ENCODE data around the gene RPLP2.

- TF ChIP-seq CTCF (IDR thresholded peaks at IDR 0.05) (no peak), TCF7L2 (IDR thresholded peaks at IDR 0.05; ENCODE audit: low read depth, low read length) (no peak), REST (IDR thresholded peaks at IDR 0.05; ENCODE audit: insufficient read depth in 1 of 2, low read depth in 2 of 2, low read length in 1 of 2) (no peak)
Measured at GRCh38 chr11:849951-850774, 40.4 kb downstream of the RPLP2 start.
